Activated CD8-positive, alpha-beta memory T cell treated with anti-CD3 and anti-CD28 coated beads, Interleukin-2, amount 50 U/mL, for 4 hours (primary cell): ENCODE measurements around the gene SSR2.

ENCODE experiments used
- DNase-seq: peaks from one replicate; pipeline ENCODE4 v3.0.0-alpha.2; 2020

SSR2 gene

GRCh38 chr1:155971910-155972809, 48.6 kb downstream of the SSR2 start:
- DNase-seq: no peak

- DNase-seq: peak; percentile 41
Observed at GRCh38 chr1:155970531-155971167, 50.1 kb downstream of the SSR2 start.

DNA sequence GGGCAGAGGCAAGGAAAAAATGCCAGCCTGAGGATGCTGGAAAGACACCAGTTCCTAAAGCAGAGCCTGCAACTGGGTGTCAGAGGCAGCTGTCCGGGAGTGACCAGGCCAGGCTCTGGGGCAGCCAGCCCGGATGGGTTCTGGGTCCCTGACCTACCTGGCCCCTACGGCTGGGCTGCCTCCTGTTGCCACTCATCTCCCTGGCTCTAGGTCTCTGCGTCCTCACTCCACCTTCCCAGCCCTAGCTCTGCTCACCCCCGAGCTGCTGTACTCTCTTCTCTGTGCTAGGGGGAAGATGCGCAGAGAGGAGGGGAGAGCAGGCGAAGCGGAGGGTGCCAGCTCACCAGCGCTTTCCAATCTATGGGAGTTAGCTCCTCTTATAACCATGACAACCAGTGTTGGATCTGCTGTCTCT, 51.4 kb downstream of the SSR2 start:
- DNase-seq: no peak

- no peak for DNase-seq
Observed at GRCh38 chr1:155968670-155969069, 52.1 kb downstream of the SSR2 start.

DNA sequence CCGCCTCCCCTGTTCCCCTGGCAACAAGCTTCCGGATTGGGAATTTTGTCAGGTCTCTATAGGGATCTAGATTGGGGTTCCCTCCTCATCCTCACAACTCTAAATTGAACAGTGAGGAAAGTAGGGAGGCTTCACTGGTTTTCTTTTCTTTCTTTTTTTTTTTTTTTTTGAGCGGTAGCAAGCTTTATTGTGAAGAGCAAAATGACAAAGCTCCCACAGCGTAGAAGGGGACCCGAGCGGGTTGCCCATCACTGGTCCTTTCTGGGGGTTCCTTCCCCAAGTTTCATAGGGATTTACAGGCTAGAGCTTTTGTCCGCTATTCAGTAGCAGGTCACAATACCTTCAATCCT, 52.7 kb downstream of the SSR2 start:
- DNase-seq: no peak

DNA sequence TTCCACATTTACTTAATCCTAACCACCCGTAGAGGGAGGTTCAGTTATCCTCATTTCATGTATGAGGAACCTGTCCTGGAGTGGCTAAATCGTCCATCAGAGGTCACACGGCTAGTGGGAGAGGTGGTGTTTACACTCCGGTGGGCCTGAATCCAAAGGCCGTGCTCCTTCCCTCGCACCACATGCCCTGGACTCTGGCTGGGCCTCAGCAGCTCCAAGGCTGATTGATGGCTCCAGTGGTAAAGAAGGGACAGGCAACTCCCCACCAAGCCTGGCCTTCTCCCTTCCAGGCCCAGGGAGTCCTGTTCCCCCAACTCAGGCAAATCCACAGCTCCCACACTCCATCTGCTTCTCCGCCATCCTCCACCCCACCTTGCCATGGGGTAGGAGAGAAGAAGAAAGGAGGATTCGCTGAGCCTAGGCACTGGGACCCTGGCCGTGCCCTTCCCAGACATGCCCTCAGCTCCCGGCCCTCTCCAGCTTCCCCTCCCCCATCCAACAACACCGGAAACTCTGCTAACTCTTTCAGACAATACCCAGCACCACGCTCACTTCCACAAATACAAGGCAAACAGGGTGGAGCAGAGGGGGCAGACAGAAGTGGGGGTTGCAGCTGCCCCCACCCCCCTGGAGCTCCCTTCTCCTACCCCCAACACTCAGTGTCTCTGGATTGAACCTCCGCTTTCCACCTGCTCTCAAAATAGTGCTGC, 53.3 kb downstream of the SSR2 start:
- DNase-seq: no peak

DNA sequence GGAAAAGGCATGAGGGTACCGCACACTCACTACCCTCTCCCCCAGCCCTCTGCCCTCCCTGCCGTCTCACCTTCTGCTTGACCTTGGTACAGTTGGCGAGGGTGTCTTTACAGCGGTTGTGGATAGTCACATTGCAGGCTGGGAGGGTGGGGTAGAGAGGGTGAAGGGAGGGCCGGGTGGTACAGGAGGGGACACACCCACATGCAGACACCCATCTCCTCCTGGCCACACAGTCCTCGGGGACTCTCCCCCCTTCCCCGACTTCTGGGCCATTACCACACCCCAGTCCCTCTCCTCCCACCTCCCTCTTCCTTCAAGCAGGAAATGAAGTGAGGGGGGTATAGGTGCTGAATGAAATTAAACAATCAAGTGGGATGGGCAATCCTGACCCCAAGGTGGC, 54.0 kb downstream of the SSR2 start:
- DNase-seq: no peak

- no peak for DNase-seq
Observed at GRCh38 chr1:155966135-155966534, 54.6 kb downstream of the SSR2 start.

GRCh38 chr1:155964193-155964592, 56.6 kb downstream of the SSR2 start:
- DNase-seq: no peak

- no peak for DNase-seq
Observed at GRCh38 chr1:155962599-155963211, 58.0 kb downstream of the SSR2 start.

DNA sequence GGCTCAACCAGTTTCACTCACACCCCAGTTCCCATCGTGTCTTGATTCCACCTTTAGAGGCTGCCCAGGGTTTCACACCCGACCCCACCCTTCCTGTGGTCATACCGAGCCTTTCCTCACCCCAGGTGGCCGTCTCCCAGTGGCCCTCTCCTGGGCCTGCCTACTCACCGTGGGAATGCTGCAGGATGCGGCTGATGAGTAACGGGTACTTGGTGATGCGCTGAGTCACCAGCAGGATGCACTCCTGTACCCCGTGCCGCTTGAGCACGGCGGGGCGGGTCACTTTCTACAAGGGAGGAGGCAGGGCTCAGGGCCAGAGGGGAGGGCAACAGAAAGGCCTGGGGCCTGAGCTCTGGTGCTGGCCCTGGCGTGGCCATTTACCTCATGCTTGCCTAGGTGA, 58.8 kb downstream of the SSR2 start:
- DNase-seq: no peak

GRCh38 chr1:155960081-155960745, 60.5 kb downstream of the SSR2 start:
- DNase-seq: no peak
